Measurements from ENCODE around the gene CREB3L1. TPM values are rescaled to one million over a fixed set of nuclear protein-coding genes. Genes with fewer than 3 reads are reported as not detected.

The CREB3L1 gene
- total and polyA plus RNA-seq, 2 of the 13 experiments (the other 11 are each of a cell fraction or from before 2014, with no cell fraction given) = not detected

GRCh38 chr11:46300270-46300669 is 22.8 kb downstream of the CREB3L1 start:
- no peak for FAIRE-seq
- Histone ChIP-seq H3K36me3 (replicated peaks in 1 of 2; ENCODE audit: control insufficient read depth in 1 of 2, insufficient read depth in 2 of 2, low read length in 2 of 2) (no peaks in the 10 kb centered on the region), H3K4me2 (ENCODE audit: low read depth, low read length) (no peak overlapping the region), H3K9ac (ENCODE audit: insufficient read depth, low read depth, low read length) (no peak overlapping the region), H3K27me3 (ENCODE audit: control insufficient read depth in 1 of 2, insufficient read depth in 2 of 2, low read length in 2 of 2) (peaks cover 10 to 29% of the 10 kb centered on the region in 2 experiments; a peak in 4 of 5 replicates), H3K4me3 (replicated peaks in 1 of 3; ENCODE audit: insufficient read depth in 1 of 3, low read depth in 2 of 3, low read length in 3 of 3) (no peak overlapping the region), H3K4me1 (ENCODE audit: insufficient read depth, low read length) (peaks cover 33% of the 10 kb centered on the region), H3K27ac (ENCODE audit: extremely low read length, insufficient read depth, low read length) (no peak overlapping the region), H3K79me2 (ENCODE audit: insufficient read depth, low read length) (no peaks in the 10 kb centered on the region), H3K9me3 (ENCODE audit: low read length) (no peaks in the 10 kb centered on the region), H4K20me1 (ENCODE audit: insufficient read depth, low read length) (no peaks in the 10 kb centered on the region), H2AFZ (ENCODE audit: low read length) (no peak overlapping the region)
- ChIA-PET CTCF (ENCODE audit: low intra/inter-chr PET ratio, low total read pairs) (no interaction called here), POLR2A (interaction anchor here (2.4 kb wide), 1 partner anchor 57 kb away, joined by 9 read pairs; no protein-coding TSS in a partner anchor)
- no peak for ATAC-seq
- DNase-seq (ENCODE audit: low spot score) = no peak
- WGBS (ENCODE audit: low lambda C conversion rate) = 67% methylated on average over 5 of the region's 7 CpGs
- in situ Hi-C loops (cut with HindIII; ENCODE audit: extremely low pct_ligation_motif_present, low pct_unique_long_range_greater_than_20kb) (no loop called here), intact Hi-C loops (cut with micrococcal nuclease; ENCODE audit: unreplicated experiment) (no loop called here)
- BruUV-seq (replicated peaks) = no TSS peak
- no peak for TF ChIP-seq KDM4B (CRISPR knock-in tag; IDR thresholded peaks at IDR 0.05)

DNA sequence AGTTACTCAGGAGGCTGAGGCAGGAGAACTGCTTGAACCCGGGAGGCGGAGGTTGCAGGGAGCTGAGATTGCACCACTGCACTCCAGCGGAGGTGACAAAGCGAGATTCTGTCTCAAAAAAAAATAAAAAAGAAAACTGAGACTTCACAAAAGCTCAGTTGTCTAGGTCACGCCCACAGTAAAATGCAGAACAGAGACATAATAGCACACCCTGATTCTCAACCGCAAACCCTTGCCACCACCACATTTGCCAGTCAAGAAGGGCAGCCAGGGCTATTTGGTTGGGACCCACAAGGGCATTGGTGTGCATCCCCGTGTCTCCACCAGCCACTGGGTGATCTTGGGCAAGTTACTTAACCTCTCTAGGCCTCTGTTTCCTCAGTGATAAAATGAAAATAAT is 25.4 kb downstream of the CREB3L1 start:
- Histone ChIP-seq H4K20me1 (ENCODE audit: insufficient read depth, low read length) (no peaks in the 10 kb centered on the region), H3K4me3 (replicated peaks in 1 of 3; ENCODE audit: insufficient read depth in 1 of 3, low read depth in 2 of 3, low read length in 3 of 3) (no peak overlapping the region), H2AFZ (ENCODE audit: low read length) (no peak overlapping the region), H3K27me3 (ENCODE audit: control insufficient read depth in 1 of 2, insufficient read depth in 2 of 2, low read length in 2 of 2) (peaks cover 1 to 14% of the 10 kb centered on the region in 2 experiments; a peak in 4 of 5 replicates), H3K79me2 (ENCODE audit: insufficient read depth, low read length) (no peaks in the 10 kb centered on the region), H3K4me2 (ENCODE audit: low read depth, low read length) (no peak overlapping the region), H3K4me1 (ENCODE audit: insufficient read depth, low read length) (peaks cover 29% of the 10 kb centered on the region), H3K9me3 (ENCODE audit: low read length) (no peaks in the 10 kb centered on the region), H3K36me3 (replicated peaks in 1 of 2; ENCODE audit: control insufficient read depth in 1 of 2, insufficient read depth in 2 of 2, low read length in 2 of 2) (no peaks in the 10 kb centered on the region), H3K27ac (ENCODE audit: extremely low read length, insufficient read depth, low read length) (no peak overlapping the region), H3K9ac (ENCODE audit: insufficient read depth, low read depth, low read length) (no peak overlapping the region)
- in situ Hi-C loops (cut with HindIII; ENCODE audit: extremely low pct_ligation_motif_present, low pct_unique_long_range_greater_than_20kb) = no loop called here
- TF ChIP-seq SMC3 (IDR thresholded peaks at IDR 0.05; ENCODE audit: low read length) (no peak), ZNF274 (CRISPR knock-in tag; IDR thresholded peaks at IDR 0.05) (no peak), ZNF251 (CRISPR knock-in tag; IDR thresholded peaks at IDR 0.05) (no peak), NBN (conservative IDR thresholded peaks at IDR 0.05) (no peak), ZNF44 (CRISPR knock-in tag; IDR thresholded peaks at IDR 0.05) (no peak), POLR2A (IDR thresholded peaks at IDR 0.05; ENCODE audit: insufficient read depth in 1 of 2, low read depth in 2 of 2, low read length in 2 of 2) (no peak), AGO1 (IDR thresholded peaks at IDR 0.05; ENCODE audit: low read depth, low read length, poor library complexity, severe bottlenecking) (no peak), MXI1 (IDR thresholded peaks at IDR 0.05; ENCODE audit: borderline replicate concordance, low read depth, low read length) (no peak), SIX1 (CRISPR knock-in tag; IDR thresholded peaks at IDR 0.05; ENCODE audit: borderline replicate concordance) (no peak), ZBTB39 (CRISPR knock-in tag; IDR thresholded peaks at IDR 0.05) (no peak), ASH2L (IDR thresholded peaks at IDR 0.05; ENCODE audit: insufficient read length, low read depth, low read length) (no peak), FOXM1 (CRISPR knock-in tag; IDR thresholded peaks at IDR 0.05) (no peak), ZNF619 (CRISPR knock-in tag; IDR thresholded peaks at IDR 0.05) (no peak), ZNF761 (CRISPR knock-in tag; conservative IDR thresholded peaks at IDR 0.05) (no peak)
- TF ChIP-seq, protein P1, sequence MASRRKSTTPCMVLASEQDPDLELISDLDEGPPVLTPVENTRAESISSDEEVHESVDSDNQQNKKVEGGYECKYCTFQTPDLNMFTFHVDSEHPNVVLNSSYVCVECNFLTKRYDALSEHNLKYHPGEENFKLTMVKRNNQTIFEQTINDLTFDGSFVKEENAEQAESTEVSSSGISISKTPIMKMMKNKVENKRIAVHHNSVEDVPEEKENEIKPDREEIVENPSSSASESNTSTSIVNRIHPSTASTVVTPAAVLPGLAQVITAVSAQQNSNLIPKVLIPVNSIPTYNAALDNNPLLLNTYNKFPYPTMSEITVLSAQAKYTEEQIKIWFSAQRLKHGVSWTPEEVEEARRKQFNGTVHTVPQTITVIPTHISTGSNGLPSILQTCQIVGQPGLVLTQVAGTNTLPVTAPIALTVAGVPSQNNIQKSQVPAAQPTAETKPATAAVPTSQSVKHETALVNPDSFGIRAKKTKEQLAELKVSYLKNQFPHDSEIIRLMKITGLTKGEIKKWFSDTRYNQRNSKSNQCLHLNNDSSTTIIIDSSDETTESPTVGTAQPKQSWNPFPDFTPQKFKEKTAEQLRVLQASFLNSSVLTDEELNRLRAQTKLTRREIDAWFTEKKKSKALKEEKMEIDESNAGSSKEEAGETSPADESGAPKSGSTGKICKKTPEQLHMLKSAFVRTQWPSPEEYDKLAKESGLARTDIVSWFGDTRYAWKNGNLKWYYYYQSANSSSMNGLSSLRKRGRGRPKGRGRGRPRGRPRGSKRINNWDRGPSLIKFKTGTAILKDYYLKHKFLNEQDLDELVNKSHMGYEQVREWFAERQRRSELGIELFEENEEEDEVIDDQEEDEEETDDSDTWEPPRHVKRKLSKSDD (CRISPR knock-in tag; IDR thresholded peaks at IDR 0.05; ENCODE audit: low read depth) = no peak
- BruUV-seq (replicated peaks) = no TSS peak
- DNase-seq (ENCODE audit: low spot score) (no peak), FAIRE-seq (no peak), ATAC-seq (no peak)
- ChIA-PET CTCF (ENCODE audit: low intra/inter-chr PET ratio, low total read pairs) (no interaction called here), POLR2A (no interaction called here)
- intact Hi-C loops (cut with micrococcal nuclease; ENCODE audit: unreplicated experiment) = no loop called here
- WGBS (ENCODE audit: low lambda C conversion rate) = 35% methylated on average over 7 of the region's 7 CpGs
